Activated naive CD8-positive, alpha-beta T cell (primary cell): ENCODE data around the gene DCDC1.

Source experiments
- H3K27ac Mint-ChIP-seq: one replicate; pipeline ENCODE4 v1.8.0; 2021; ENCODE audit warnings: mixed read lengths
- H3K27me3 Mint-ChIP-seq: one replicate; pipeline ENCODE4 v1.8.0; 2021; ENCODE audit warnings: mixed read lengths
- H3K36me3 Mint-ChIP-seq: one replicate; pipeline ENCODE4 v1.8.0; 2021; ENCODE audit warnings: mixed read lengths
- H3K4me1 Mint-ChIP-seq: one replicate; pipeline ENCODE4 v1.8.0; 2021; ENCODE audit warnings: low read depth, mixed read lengths
- H3K4me3 Mint-ChIP-seq: one replicate; pipeline ENCODE4 v1.8.0; 2021; ENCODE audit warnings: mild to moderate bottlenecking, mixed read lengths
- H3K9me3 Mint-ChIP-seq: one replicate; pipeline ENCODE4 v1.8.0; 2021; ENCODE audit warnings: low read depth, mixed read lengths

The DCDC1 gene

DNA sequence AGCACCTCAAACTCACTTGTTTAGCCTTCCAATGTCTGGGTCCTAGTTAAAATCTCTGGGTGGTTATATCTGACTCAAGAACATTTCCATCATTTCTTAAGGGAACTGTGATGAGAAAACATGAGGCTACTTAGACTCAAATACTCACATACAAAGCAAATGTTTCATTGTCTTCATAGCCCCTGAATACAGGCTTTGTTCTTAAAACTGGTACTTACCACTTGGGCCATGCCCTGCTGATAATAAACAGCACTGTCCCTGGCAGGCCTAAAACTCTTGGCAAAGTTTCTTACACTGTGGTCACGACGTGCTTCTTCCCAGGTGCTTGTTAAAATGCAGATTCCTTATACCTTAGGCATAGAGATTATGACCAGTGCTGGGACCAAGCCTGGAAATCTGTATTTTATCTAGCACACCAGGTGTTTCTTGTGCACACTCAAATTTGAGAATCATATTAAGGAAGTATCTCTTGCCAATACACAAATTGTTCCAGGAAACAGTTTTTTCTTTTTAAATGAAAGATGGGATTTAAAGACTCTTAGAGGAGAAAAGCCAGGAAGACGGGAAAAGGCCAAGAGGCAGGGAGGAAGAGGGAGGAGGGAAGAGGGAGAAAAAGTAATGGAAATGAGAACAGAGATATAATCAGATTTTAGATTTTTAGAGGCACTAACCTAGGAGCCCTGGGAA, 495.5 kb downstream of the DCDC1 start:
- H3K4me3 Mint-ChIP-seq = no peak overlapping the region
- H3K9me3 Mint-ChIP-seq = no peaks in the 10 kb centered on the region
- H3K36me3 Mint-ChIP-seq = no peaks in the 10 kb centered on the region
- H3K4me1 Mint-ChIP-seq = no peaks in the 10 kb centered on the region
- no peaks in the 10 kb centered on the region for H3K27me3 Mint-ChIP-seq
- H3K27ac Mint-ChIP-seq = no peak overlapping the region

DNA sequence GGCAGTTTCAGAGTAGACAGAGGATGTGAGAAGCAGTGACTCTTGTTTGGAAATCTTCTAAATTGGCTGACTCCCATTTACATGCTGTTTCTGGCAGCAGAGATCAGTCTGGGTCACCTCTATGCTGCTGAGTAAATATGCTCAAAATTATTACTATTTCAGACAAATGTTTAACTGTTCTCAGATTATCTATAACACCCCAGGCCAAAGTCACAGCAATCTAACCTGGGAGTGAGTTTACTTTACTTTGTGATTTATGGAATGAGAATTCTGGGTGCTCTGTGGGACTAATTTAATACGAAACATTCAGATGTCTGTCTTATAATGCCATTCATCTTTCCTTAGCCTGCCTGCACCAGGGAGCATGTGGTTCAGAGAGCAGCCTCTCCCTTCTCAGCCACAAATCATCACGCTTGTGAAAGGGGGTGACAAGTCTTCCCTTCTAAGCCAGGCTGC, 500.9 kb downstream of the DCDC1 start:
- Mint-ChIP-seq H3K4me1 (no peaks in the 10 kb centered on the region), H3K27ac (no peak overlapping the region), H3K4me3 (no peak overlapping the region), H3K36me3 (no peaks in the 10 kb centered on the region), H3K9me3 (no peaks in the 10 kb centered on the region), H3K27me3 (peaks cover 2% of the 10 kb centered on the region)

DNA sequence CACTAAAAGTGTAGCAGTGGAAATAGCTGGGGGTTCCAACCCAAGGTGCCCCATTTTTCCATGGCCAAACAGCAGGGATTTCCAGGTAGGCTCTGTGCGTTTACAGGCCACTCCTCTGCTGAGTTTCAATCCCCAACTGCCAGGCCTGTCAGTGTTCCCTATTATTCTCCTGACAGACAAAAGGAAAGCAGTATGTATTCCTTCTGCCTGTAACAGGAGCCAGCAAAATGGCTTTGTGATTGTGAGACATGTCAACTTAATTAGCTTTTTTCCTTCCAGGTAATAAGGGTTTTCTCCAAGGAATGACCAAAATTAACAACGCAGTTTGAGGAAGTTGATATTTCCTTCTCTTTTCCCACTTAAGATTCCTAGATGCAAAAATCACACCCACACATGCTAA, 506.3 kb downstream of the DCDC1 start:
- H3K9me3 Mint-ChIP-seq = no peaks in the 10 kb centered on the region
- H3K27ac Mint-ChIP-seq = no peak overlapping the region
- H3K4me1 Mint-ChIP-seq = no peaks in the 10 kb centered on the region
- H3K4me3 Mint-ChIP-seq = no peak overlapping the region
- H3K27me3 Mint-ChIP-seq = peaks cover 2% of the 10 kb centered on the region
- H3K36me3 Mint-ChIP-seq = no peaks in the 10 kb centered on the region

DNA sequence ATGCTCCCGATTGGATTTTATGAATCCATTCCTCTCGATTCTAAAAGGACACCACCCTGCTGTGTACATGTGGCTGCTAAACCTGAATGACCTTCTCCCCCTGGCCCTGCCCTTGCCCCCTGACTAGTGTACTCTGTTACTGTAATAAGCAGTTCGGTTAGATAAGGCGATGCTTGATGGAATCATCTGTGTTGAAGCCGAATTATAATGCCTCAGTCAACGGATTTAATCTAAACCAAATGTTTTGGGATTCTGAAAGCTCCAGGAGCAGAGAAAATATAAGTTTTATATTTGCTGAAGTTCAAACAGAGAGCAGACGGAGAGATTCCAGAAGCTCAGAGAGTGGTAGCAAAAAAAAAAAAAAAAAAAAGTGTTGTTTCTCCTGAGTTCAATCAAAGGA, 508.0 kb downstream of the DCDC1 start:
- Mint-ChIP-seq H3K9me3 (no peaks in the 10 kb centered on the region), H3K36me3 (no peaks in the 10 kb centered on the region), H3K4me3 (no peak overlapping the region), H3K27ac (no peak overlapping the region), H3K27me3 (peaks cover 2% of the 10 kb centered on the region), H3K4me1 (no peaks in the 10 kb centered on the region)

DNA sequence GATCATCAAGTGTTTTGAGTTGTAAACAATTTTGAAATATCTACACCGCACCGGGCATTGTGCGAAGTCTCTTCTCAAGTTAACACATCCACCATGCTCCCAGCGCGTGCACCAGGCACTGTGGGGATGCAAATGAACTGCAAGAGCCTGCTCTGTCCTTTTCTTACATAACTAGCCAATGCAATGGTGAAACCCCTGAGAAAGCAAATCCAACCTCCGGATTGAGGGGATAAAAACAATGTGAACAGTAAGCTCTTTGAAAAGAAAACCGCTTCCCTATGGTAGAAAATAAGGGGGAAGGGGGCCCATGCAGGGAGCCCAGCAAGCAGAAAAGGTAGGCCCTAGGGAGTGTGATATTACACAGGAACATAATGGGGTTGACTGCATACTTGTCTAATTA, 508.5 kb downstream of the DCDC1 start:
- H3K27ac Mint-ChIP-seq = no peak overlapping the region
- peaks cover 2% of the 10 kb centered on the region for H3K27me3 Mint-ChIP-seq
- no peak overlapping the region for H3K4me3 Mint-ChIP-seq
- H3K4me1 Mint-ChIP-seq = no peaks in the 10 kb centered on the region
- H3K9me3 Mint-ChIP-seq = no peaks in the 10 kb centered on the region
- H3K36me3 Mint-ChIP-seq = no peaks in the 10 kb centered on the region

DNA sequence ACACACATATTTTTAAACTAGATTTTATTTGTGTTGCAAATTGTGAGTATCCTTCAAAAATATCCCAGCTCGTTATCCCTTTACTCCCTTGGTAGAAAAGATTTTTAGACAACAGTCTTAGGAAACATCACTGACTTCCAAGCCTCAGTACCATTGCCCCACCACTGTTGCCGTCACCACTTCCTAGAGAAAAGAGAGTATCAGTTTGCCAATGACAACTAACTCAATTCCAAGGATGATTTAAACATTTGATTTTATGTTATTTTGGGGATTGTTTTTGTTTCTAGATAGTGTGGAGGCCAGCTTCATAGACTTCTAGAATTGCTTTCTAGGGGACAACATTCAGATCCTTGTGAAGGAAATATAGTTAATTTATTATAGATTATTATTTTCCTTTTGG, 509.4 kb downstream of the DCDC1 start:
- peaks cover 2% of the 10 kb centered on the region for H3K27me3 Mint-ChIP-seq
- H3K4me1 Mint-ChIP-seq = no peaks in the 10 kb centered on the region
- no peaks in the 10 kb centered on the region for H3K36me3 Mint-ChIP-seq
- H3K4me3 Mint-ChIP-seq = no peak overlapping the region
- H3K27ac Mint-ChIP-seq = no peak overlapping the region
- no peaks in the 10 kb centered on the region for H3K9me3 Mint-ChIP-seq

DNA sequence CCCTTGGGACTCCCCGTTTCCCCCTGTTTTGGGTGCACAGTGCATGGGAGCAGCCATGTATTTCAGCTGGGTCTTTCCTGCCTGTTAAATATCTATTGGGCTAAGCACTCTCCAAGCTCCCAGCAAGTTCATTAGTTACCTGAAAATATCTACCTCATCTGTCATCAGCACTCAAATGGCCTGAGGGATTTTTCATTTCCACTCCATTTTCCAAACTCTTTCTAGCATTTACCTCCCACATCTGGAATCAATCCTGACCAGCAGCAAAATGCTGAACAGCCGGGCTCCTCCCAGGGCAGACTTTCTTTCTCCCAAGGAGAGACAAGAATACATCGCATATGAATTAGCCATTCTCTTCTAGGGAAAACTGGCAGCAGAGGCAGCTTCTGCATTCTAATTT, 509.9 kb downstream of the DCDC1 start:
- Mint-ChIP-seq H3K9me3 (no peaks in the 10 kb centered on the region), H3K27ac (no peak overlapping the region), H3K27me3 (peaks cover 2% of the 10 kb centered on the region), H3K4me3 (no peak overlapping the region), H3K36me3 (no peaks in the 10 kb centered on the region), H3K4me1 (no peaks in the 10 kb centered on the region)

DNA sequence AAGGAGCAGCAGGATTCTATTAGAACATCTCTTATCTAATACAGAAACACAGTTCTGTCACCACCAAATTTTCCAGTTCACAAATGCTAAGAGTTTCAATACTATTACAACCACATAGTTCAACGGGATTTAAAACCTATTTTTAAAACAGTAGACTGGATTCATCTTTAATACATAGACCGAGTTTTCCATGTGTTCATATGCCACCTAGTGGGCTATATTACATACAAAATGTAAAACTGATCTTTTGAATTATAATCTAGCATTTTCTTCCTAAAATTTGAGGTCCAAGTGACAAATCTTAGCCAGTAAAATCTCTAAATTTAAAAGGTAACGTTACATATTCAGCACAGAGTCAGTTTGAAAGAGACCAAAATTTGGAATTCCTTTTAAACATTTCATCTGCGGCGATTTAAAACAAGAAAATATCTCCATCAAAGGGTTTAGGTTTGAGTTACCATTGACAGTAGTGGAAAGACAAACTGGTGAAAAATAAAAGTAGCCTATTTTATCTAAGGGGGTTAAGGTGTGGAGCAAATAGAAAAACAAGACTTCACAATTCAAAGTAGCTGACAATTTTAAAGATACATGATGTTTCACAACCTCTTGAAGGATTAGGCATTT, 514.0 kb downstream of the DCDC1 start:
- H3K27ac Mint-ChIP-seq = no peak overlapping the region
- no peak overlapping the region for H3K4me3 Mint-ChIP-seq
- no peaks in the 10 kb centered on the region for H3K36me3 Mint-ChIP-seq
- H3K9me3 Mint-ChIP-seq = no peaks in the 10 kb centered on the region
- H3K27me3 Mint-ChIP-seq = no peaks in the 10 kb centered on the region
- H3K4me1 Mint-ChIP-seq = no peaks in the 10 kb centered on the region

DNA sequence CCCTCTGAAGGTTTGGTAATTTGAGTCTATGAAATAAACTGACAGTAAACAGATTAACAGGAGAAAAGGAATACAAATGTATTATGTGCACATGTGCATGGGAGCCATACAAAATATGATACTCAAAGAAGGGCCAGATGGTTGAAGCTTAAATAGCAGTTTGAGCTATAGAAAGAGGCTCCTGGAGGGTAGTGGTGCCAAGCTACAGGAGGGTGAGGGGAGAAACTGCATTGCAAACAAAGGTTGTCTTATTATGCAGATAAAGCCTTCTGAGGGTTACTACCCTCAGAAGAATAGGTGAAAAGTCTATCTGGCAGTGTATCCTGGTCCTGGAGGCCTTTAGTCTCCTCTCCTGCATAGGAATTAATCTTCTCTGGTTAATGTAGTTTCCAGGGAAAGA, 516.1 kb downstream of the DCDC1 start:
- H3K27ac Mint-ChIP-seq = no peak overlapping the region
- no peaks in the 10 kb centered on the region for H3K4me1 Mint-ChIP-seq
- H3K27me3 Mint-ChIP-seq = no peaks in the 10 kb centered on the region
- no peaks in the 10 kb centered on the region for H3K9me3 Mint-ChIP-seq
- H3K4me3 Mint-ChIP-seq = no peak overlapping the region
- H3K36me3 Mint-ChIP-seq = no peaks in the 10 kb centered on the region

DNA sequence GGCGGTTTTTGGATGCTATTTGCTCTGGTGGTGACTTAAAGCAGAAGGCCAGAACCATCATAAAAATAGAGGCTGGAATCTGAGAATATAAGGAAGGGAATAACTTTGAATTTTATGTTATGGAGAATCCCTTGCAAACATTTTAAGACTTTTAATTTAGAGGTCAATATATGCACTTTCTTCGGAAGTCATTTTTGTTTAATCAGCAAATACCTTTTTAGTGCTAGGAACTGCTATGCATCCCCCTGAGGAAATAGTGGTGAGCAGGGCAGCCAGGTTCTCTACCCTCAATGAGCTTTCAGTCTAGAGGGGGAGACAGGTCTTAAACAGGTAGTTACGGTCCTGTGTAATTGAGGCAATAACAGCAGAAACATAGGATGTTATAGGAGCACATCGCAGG, 516.9 kb downstream of the DCDC1 start:
- Mint-ChIP-seq H3K27ac (no peak overlapping the region), H3K4me1 (no peaks in the 10 kb centered on the region), H3K4me3 (no peak overlapping the region), H3K27me3 (no peaks in the 10 kb centered on the region), H3K36me3 (no peaks in the 10 kb centered on the region), H3K9me3 (peaks cover 4% of the 10 kb centered on the region)

DNA sequence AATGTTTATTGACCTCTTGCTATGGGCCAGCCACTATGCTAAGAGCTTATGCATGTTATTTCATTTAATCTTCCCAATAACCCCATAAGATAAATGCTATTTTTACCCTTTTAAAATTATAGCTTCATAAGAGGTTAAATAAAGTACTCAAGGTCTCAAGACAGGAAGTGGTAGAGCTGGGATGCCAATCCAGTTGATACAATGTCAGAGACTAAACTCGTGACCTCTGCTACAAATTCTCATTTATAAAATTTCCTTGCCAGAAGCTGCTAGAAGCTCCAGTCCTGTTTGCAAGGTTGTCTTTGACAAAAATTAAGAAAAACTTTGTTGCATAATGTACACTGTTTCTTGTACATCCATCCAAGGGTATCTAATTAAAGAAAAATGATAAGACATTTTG, 517.4 kb downstream of the DCDC1 start:
- Mint-ChIP-seq H3K27ac (no peak overlapping the region), H3K27me3 (no peaks in the 10 kb centered on the region), H3K4me3 (no peak overlapping the region), H3K36me3 (no peaks in the 10 kb centered on the region), H3K4me1 (no peaks in the 10 kb centered on the region), H3K9me3 (peaks cover 8% of the 10 kb centered on the region)

DNA sequence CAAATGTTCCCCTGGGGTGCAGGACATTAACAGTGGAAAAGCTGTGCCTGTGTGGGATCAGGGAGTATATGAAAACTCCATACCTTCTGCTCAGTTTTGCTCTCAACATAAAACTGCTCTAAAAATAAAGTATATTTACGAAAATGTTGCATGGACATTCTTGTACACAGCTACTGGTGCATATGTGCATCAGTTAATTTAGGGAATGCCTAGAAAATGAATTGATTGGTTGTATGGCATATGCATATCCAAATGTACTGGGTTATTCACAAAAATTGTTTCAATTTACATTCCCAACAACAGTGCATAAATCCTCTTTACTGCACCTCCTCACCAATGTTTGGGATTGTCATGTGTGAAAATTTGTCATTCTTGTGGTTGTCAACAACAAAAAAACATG, 532.3 kb downstream of the DCDC1 start:
- H3K27ac Mint-ChIP-seq = no peak overlapping the region
- no peaks in the 10 kb centered on the region for H3K36me3 Mint-ChIP-seq
- H3K4me1 Mint-ChIP-seq = no peaks in the 10 kb centered on the region
- H3K27me3 Mint-ChIP-seq = peaks cover 2% of the 10 kb centered on the region
- no peak overlapping the region for H3K4me3 Mint-ChIP-seq
- peaks cover 11% of the 10 kb centered on the region for H3K9me3 Mint-ChIP-seq

DNA sequence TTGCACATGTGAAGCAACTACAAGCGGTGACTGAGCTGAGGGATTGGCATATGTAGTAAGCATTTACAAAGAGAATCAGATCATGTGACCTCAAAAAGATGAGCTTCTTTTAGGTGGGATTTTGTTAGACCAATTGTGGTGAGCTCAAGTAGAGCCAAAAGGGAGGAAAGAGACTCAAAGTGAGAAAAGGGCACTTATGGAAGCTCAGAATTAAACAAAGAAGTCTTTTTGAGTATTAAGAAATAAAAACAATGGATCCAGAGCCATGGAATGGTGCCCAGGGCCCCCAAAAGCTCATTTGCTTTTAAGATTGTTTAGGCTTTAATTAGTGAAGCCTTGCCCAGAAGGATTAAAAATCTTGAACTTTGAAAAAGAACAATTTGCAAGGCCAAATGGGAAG, 536.7 kb downstream of the DCDC1 start:
- Mint-ChIP-seq H3K27me3 (peaks cover 3% of the 10 kb centered on the region), H3K27ac (no peak overlapping the region), H3K36me3 (no peaks in the 10 kb centered on the region), H3K4me1 (no peaks in the 10 kb centered on the region), H3K9me3 (peaks cover 11% of the 10 kb centered on the region), H3K4me3 (no peak overlapping the region)

DNA sequence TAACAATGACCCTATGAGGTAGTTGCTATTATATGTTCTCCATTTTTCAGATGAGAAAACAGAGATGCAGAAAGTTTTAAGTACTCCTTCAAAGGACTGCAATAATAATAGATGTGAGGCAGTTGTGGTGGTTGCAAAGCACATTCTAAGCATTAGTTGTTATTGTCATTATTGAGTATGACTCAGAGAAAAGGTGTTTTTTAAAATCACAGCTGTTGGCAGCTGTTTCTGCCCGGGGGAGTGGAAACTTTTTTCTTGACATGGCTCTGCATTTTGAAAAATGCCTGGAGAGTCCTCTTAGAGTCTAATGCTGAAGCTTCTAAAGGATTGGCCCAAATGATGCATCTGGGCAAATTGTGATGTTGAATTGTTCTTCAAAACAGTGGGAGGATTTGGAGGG, 538.9 kb downstream of the DCDC1 start:
- no peaks in the 10 kb centered on the region for H3K4me1 Mint-ChIP-seq
- H3K4me3 Mint-ChIP-seq = no peak overlapping the region
- no peaks in the 10 kb centered on the region for H3K36me3 Mint-ChIP-seq
- peaks cover 11% of the 10 kb centered on the region for H3K9me3 Mint-ChIP-seq
- peaks cover 3% of the 10 kb centered on the region for H3K27me3 Mint-ChIP-seq
- H3K27ac Mint-ChIP-seq = no peak overlapping the region

DNA sequence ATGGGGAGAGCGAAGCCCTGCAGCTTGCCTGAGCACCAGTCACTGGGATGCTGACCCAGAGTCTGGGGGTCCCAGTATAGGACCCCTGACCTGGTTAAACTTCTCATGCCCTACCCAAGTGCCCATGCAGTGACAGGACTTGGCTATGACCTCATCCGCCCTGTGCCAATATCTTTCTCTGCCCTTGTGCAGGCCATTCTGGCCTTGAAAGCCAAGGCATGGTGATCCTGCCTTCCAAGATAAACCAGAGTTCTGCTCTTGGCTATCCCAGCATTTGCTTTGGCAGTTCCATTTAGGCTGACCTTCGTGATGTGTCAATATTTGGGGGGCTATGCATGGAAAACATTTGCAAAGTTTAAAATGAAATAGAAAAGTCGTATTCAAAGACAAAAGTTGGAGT, 542.6 kb downstream of the DCDC1 start:
- H3K4me3 Mint-ChIP-seq = no peak overlapping the region
- no peaks in the 10 kb centered on the region for H3K36me3 Mint-ChIP-seq
- no peaks in the 10 kb centered on the region for H3K4me1 Mint-ChIP-seq
- H3K9me3 Mint-ChIP-seq = no peaks in the 10 kb centered on the region
- no peak overlapping the region for H3K27ac Mint-ChIP-seq
- peaks cover 3% of the 10 kb centered on the region for H3K27me3 Mint-ChIP-seq

DNA sequence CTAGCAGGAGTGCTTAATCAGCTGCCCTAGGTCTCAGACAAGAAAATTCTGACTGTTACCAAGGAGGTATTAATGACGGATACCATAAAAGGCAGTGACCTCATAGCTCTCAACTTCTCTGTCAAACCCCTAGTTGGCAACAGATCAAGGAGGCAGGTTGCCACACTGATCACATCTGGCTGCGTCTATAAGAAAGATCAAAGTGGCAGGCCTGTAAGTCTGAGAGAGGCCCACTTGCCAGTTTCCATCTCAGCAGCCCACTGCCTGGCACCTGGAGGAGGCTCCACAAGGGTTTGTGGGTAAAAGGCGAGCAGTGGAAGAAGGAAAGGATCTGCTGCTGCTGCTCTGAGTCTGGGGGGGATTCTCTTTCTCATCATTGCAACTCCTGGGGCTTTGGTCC, 543.8 kb downstream of the DCDC1 start:
- H3K36me3 Mint-ChIP-seq = no peaks in the 10 kb centered on the region
- H3K4me1 Mint-ChIP-seq = no peaks in the 10 kb centered on the region
- H3K4me3 Mint-ChIP-seq = no peak overlapping the region
- no peaks in the 10 kb centered on the region for H3K27me3 Mint-ChIP-seq
- H3K9me3 Mint-ChIP-seq = no peaks in the 10 kb centered on the region
- H3K27ac Mint-ChIP-seq = no peak overlapping the region
